Measurements from ENCODE around the gene ZFPM1. TPM values are rescaled to one million over a fixed set of nuclear protein-coding genes. Genes with fewer than 3 reads are reported as not detected.

Gene ZFPM1
- polyA plus RNA-seq, 2 donors, result 0.98 to 2.6 TPM

DNA sequence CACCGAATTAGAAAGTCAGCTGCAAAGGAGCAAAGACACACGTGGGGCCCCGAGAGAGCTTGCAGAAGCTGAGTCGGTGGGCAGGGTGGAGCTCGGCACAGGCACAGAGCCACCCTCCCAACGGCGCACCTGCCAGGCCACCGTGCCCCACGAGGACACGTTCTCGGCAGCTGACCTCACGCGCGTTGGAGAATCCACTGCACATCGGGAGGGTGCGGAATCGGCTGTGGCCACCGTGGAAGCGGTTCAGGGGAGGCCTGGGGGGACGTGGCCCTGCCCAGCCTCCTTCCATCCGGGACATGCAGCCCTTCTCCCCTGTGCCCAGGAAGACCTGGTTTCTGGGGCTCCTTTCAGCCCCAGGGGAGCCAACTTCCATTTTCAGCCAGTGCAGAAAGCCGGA lies 20.9 kb upstream of the ZFPM1 start:
- Histone ChIP-seq H3K4me1 (ENCODE audit: control insufficient read depth in 2 of 2, insufficient read depth in 2 of 2, low read length in 1 of 2) (no peaks in the 10 kb centered on the region), H3K9me3 (ENCODE audit: control insufficient read depth in 2 of 2, insufficient read depth in 1 of 2, low read depth in 1 of 2, low read length in 1 of 2) (no peaks in the 10 kb centered on the region), H3K4me3 (ENCODE audit: low read depth in 1 of 2, low read length in 2 of 2) (no peak overlapping the region), H3K36me3 (ENCODE audit: control insufficient read depth in 2 of 2, insufficient read depth in 2 of 2, low read length in 1 of 2) (no peaks in the 10 kb centered on the region), H3K27ac (ENCODE audit: low read depth in 2 of 2, low read length in 1 of 2) (no peak overlapping the region), H3K27me3 (ENCODE audit: control insufficient read depth in 1 of 2, insufficient read depth in 2 of 2, low read length in 2 of 2) (peaks cover 0 to 14% of the 10 kb centered on the region in 2 donors)
- 87 to 88% methylated on average over 22 of the region's 22 CpGs for WGBS, 2 donors

DNA sequence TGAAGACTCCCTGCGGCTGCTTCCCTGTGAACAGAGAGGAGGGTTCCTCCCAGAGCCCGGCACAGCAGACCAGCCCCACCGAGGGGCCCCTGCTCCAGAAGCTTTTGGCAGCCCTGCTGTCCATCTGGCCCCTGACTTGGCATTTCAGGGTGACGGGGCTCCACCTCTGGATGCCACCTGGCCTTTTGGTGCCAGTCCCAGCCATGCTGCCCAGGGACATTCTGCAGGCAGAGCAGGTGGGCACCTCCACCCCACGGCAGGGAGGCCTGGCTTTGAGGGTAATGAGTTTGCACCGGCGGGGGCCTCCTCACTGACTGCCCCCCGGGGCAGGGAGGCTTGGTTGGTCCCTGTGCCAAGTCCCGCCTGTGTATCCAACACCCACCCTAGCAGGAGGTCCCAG lies 20.3 kb upstream of the ZFPM1 start:
- H3K9me3 ChIP-seq (ENCODE audit: control insufficient read depth in 2 of 2, insufficient read depth in 1 of 2, low read depth in 1 of 2, low read length in 1 of 2), result no peaks in the 10 kb centered on the region
- 76 to 80% methylated on average over 9 of the region's 9 CpGs for WGBS, 2 donors
- H3K4me1 ChIP-seq (ENCODE audit: control insufficient read depth in 2 of 2, insufficient read depth in 2 of 2, low read length in 1 of 2), result peaks cover 0 to 3% of the 10 kb centered on the region in 2 donors
- peaks cover 0 to 14% of the 10 kb centered on the region in 2 donors for H3K27me3 ChIP-seq (ENCODE audit: control insufficient read depth in 1 of 2, insufficient read depth in 2 of 2, low read length in 2 of 2)
- no peaks in the 10 kb centered on the region for H3K36me3 ChIP-seq (ENCODE audit: control insufficient read depth in 2 of 2, insufficient read depth in 2 of 2, low read length in 1 of 2)
- no peak overlapping the region for H3K27ac ChIP-seq (ENCODE audit: low read depth in 2 of 2, low read length in 1 of 2)
- no peak overlapping the region for H3K4me3 ChIP-seq (ENCODE audit: low read depth in 1 of 2, low read length in 2 of 2)

- H3K4me3 ChIP-seq (ENCODE audit: low read depth in 1 of 2, low read length in 2 of 2), result no peak overlapping the region
- 84 to 85% methylated on average over 20 to 25 of the region's 25 CpGs for WGBS, 2 donors
- no peak overlapping the region for H3K27ac ChIP-seq (ENCODE audit: low read depth in 2 of 2, low read length in 1 of 2)
- peaks cover 0 to 3% of the 10 kb centered on the region in 2 donors for H3K4me1 ChIP-seq (ENCODE audit: control insufficient read depth in 2 of 2, insufficient read depth in 2 of 2, low read length in 1 of 2)
- no peaks in the 10 kb centered on the region for H3K9me3 ChIP-seq (ENCODE audit: control insufficient read depth in 2 of 2, insufficient read depth in 1 of 2, low read depth in 1 of 2, low read length in 1 of 2)
- peaks cover 0 to 14% of the 10 kb centered on the region in 2 donors for H3K27me3 ChIP-seq (ENCODE audit: control insufficient read depth in 1 of 2, insufficient read depth in 2 of 2, low read length in 2 of 2)
- H3K36me3 ChIP-seq (ENCODE audit: control insufficient read depth in 2 of 2, insufficient read depth in 2 of 2, low read length in 1 of 2), result no peaks in the 10 kb centered on the region
These were observed 19.3 kb upstream of the ZFPM1 start for GRCh38 chr16:88433632-88434352.

DNA sequence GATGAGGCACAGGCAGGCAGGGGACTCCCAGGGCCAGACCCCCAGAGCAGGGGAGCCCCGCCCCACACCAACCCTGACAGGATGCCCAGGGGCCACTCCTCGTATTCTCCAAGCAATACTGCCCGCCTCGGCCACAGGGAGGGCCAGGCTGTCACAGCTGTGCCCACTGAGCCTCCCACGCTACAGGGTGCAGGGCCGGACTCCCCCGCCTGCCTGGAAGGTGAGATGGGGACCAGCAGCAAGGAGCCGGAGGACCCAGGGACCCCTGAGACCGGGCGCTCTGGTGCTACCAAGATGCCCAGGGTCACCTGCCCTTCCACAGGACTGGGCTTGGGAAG lies 18.8 kb upstream of the ZFPM1 start:
- Histone ChIP-seq H3K4me3 (ENCODE audit: low read depth in 1 of 2, low read length in 2 of 2) (no peak overlapping the region), H3K27me3 (ENCODE audit: control insufficient read depth in 1 of 2, insufficient read depth in 2 of 2, low read length in 2 of 2) (peaks cover 0 to 14% of the 10 kb centered on the region in 2 donors), H3K36me3 (ENCODE audit: control insufficient read depth in 2 of 2, insufficient read depth in 2 of 2, low read length in 1 of 2) (no peaks in the 10 kb centered on the region), H3K4me1 (ENCODE audit: control insufficient read depth in 2 of 2, insufficient read depth in 2 of 2, low read length in 1 of 2) (peaks cover 0 to 3% of the 10 kb centered on the region in 2 donors), H3K9me3 (ENCODE audit: control insufficient read depth in 2 of 2, insufficient read depth in 1 of 2, low read depth in 1 of 2, low read length in 1 of 2) (no peaks in the 10 kb centered on the region), H3K27ac (ENCODE audit: low read depth in 2 of 2, low read length in 1 of 2) (no peak overlapping the region)
- WGBS, 2 donors, result 87 to 89% methylated on average over 10 of the region's 10 CpGs

DNA sequence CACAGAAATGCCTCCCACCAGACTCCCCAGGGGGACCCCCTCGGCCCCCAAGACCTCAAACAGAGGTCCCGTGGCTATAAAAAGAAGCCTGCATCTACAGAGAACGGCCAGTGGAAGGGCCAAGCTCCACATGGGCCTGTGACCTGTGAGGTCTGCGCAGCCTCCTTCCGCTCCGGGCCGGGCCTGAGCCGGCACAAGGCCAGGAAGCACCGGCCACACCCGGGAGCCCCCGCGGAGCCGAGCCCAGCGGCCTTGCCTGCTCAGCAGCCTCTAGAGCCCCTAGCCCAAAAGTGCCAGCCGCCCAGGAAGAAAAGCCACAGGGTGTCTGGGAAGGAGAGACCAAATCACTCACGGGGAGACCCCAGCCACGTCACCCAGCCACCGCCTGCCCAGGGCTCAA lies 18.3 kb upstream of the ZFPM1 start:
- no peak overlapping the region for H3K4me3 ChIP-seq (ENCODE audit: low read depth in 1 of 2, low read length in 2 of 2)
- peaks cover 0 to 3% of the 10 kb centered on the region in 2 donors for H3K4me1 ChIP-seq (ENCODE audit: control insufficient read depth in 2 of 2, insufficient read depth in 2 of 2, low read length in 1 of 2)
- no peak overlapping the region for H3K27ac ChIP-seq (ENCODE audit: low read depth in 2 of 2, low read length in 1 of 2)
- H3K36me3 ChIP-seq (ENCODE audit: control insufficient read depth in 2 of 2, insufficient read depth in 2 of 2, low read length in 1 of 2), result no peaks in the 10 kb centered on the region
- peaks cover 0 to 14% of the 10 kb centered on the region in 2 donors for H3K27me3 ChIP-seq (ENCODE audit: control insufficient read depth in 1 of 2, insufficient read depth in 2 of 2, low read length in 2 of 2)
- 81 to 87% methylated on average over 18 of the region's 18 CpGs for WGBS, 2 donors
- no peaks in the 10 kb centered on the region for H3K9me3 ChIP-seq (ENCODE audit: control insufficient read depth in 2 of 2, insufficient read depth in 1 of 2, low read depth in 1 of 2, low read length in 1 of 2)

GRCh38 chr16:88435437-88436355 lies 17.4 kb upstream of the ZFPM1 start:
- WGBS, 2 donors, result 85 to 90% methylated on average over 36 of the region's 36 CpGs
- H3K4me3 ChIP-seq (ENCODE audit: low read depth in 1 of 2, low read length in 2 of 2), result no peak overlapping the region
- no peaks in the 10 kb centered on the region for H3K36me3 ChIP-seq (ENCODE audit: control insufficient read depth in 2 of 2, insufficient read depth in 2 of 2, low read length in 1 of 2)
- no peak overlapping the region for H3K27ac ChIP-seq (ENCODE audit: low read depth in 2 of 2, low read length in 1 of 2)
- H3K27me3 ChIP-seq (ENCODE audit: control insufficient read depth in 1 of 2, insufficient read depth in 2 of 2, low read length in 2 of 2), result peaks cover 0 to 8% of the 10 kb centered on the region in 2 donors
- no peaks in the 10 kb centered on the region for H3K9me3 ChIP-seq (ENCODE audit: control insufficient read depth in 2 of 2, insufficient read depth in 1 of 2, low read depth in 1 of 2, low read length in 1 of 2)
- H3K4me1 ChIP-seq (ENCODE audit: control insufficient read depth in 2 of 2, insufficient read depth in 2 of 2, low read length in 1 of 2), result peaks cover 0 to 3% of the 10 kb centered on the region in 2 donors

- Histone ChIP-seq H3K27me3 (ENCODE audit: control insufficient read depth in 1 of 2, insufficient read depth in 2 of 2, low read length in 2 of 2) (peaks cover 0 to 4% of the 10 kb centered on the region in 2 donors), H3K27ac (ENCODE audit: low read depth in 2 of 2, low read length in 1 of 2) (no peak overlapping the region), H3K4me3 (ENCODE audit: low read depth in 1 of 2, low read length in 2 of 2) (no peak overlapping the region), H3K36me3 (ENCODE audit: control insufficient read depth in 2 of 2, insufficient read depth in 2 of 2, low read length in 1 of 2) (no peaks in the 10 kb centered on the region), H3K4me1 (ENCODE audit: control insufficient read depth in 2 of 2, insufficient read depth in 2 of 2, low read length in 1 of 2) (peaks cover 0 to 3% of the 10 kb centered on the region in 2 donors), H3K9me3 (ENCODE audit: control insufficient read depth in 2 of 2, insufficient read depth in 1 of 2, low read depth in 1 of 2, low read length in 1 of 2) (no peaks in the 10 kb centered on the region)
- 82 to 85% methylated on average over 25 to 36 of the region's 36 CpGs for WGBS, 2 donors
These were observed 16.3 kb upstream of the ZFPM1 start for GRCh38 chr16:88436796-88437195.

DNA sequence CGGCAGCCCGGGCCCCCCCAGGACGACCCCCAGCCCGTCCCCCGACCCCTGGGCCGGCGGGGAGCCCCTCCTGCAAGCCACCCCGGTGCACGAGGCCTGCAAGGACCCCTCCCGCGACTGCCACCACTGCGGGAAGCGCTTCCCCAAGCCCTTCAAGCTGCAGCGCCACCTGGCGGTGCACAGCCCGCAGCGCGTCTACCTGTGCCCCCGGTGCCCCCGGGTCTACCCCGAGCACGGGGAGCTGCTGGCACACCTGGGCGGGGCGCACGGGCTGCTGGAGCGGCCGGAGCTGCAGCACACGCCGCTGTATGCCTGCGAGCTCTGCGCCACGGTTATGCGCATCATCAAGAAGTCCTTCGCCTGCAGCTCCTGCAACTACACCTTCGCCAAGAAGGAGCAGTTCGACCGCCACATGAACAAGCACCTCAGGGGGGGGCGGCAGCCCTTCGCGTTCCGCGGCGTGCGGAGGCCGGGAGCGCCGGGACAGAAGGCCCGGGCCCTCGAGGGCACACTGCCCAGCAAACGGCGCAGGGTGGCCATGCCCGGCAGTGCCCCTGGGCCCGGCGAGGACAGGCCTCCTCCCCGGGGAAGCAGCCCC lies 15.6 kb upstream of the ZFPM1 start:
- Histone ChIP-seq H3K36me3 (ENCODE audit: control insufficient read depth in 2 of 2, insufficient read depth in 2 of 2, low read length in 1 of 2) (no peaks in the 10 kb centered on the region), H3K27me3 (ENCODE audit: control insufficient read depth in 1 of 2, insufficient read depth in 2 of 2, low read length in 2 of 2) (peaks cover 0 to under 1% of the 10 kb centered on the region in 2 donors), H3K4me1 (ENCODE audit: control insufficient read depth in 2 of 2, insufficient read depth in 2 of 2, low read length in 1 of 2) (peaks cover 0 to 3% of the 10 kb centered on the region in 2 donors), H3K4me3 (ENCODE audit: low read depth in 1 of 2, low read length in 2 of 2) (no peak overlapping the region), H3K27ac (ENCODE audit: low read depth in 2 of 2, low read length in 1 of 2) (no peak overlapping the region), H3K9me3 (ENCODE audit: control insufficient read depth in 2 of 2, insufficient read depth in 1 of 2, low read depth in 1 of 2, low read length in 1 of 2) (no peaks in the 10 kb centered on the region)
- WGBS, 2 donors, result 28 to 31% methylated on average over 28 to 55 of the region's 55 CpGs

- 85 to 89% methylated on average over 32 of the region's 32 CpGs for WGBS, 2 donors
- Histone ChIP-seq H3K36me3 (ENCODE audit: control insufficient read depth in 2 of 2, insufficient read depth in 2 of 2, low read length in 1 of 2) (no peaks in the 10 kb centered on the region), H3K27me3 (ENCODE audit: control insufficient read depth in 1 of 2, insufficient read depth in 2 of 2, low read length in 2 of 2) (no peaks in the 10 kb centered on the region), H3K27ac (ENCODE audit: low read depth in 2 of 2, low read length in 1 of 2) (no peak overlapping the region), H3K4me1 (ENCODE audit: control insufficient read depth in 2 of 2, insufficient read depth in 2 of 2, low read length in 1 of 2) (peaks cover 0 to 5% of the 10 kb centered on the region in 2 donors), H3K4me3 (ENCODE audit: low read depth in 1 of 2, low read length in 2 of 2) (no peak overlapping the region), H3K9me3 (ENCODE audit: control insufficient read depth in 2 of 2, insufficient read depth in 1 of 2, low read depth in 1 of 2, low read length in 1 of 2) (no peaks in the 10 kb centered on the region)
These were observed 14.8 kb upstream of the ZFPM1 start for GRCh38 chr16:88438084-88438870.

Data from esophagus (tissue), 2 donors.